Measurements from ENCODE around the gene AQP3.
"Not testable (repeated sequence)": the region's sequence is repeated elsewhere in the genome, so short reads cannot be mapped to it uniquely, and the experiment has no call there.

The AQP3 gene

DNA sequence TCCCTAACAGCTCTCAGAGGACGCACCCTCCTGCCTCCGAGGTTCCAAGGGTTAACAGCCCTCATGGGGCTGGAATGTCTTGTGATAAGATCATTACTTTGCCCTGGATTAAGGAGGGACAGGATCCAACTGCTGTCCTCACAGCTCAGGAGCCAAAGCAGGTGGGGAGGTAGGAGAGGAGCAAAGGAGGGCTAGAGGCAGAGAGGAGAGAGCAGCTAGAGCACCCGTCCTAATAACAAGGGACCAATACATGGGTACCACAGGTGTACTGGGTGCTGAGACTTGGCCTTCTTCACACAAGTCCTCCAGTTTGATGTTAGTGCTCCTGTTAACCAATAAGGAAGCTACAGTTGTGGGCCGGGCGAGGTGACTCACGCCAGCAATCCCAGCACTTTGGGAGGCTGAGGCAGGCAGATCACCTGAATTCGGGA lies 54.8 kb downstream of the AQP3 start:
- not testable (repeated sequence) for H3K9ac ChIP-seq (ENCODE audit: low read length); H3K36me3 ChIP-seq (ENCODE audit: control insufficient read depth, insufficient read depth, low read length); H3K27ac ChIP-seq (ENCODE audit: low read depth, low read length); H3K4me3 ChIP-seq (ENCODE audit: low read depth, low read length); H3K9me3 ChIP-seq (ENCODE audit: control insufficient read depth, insufficient read depth, low read depth, low read length); H3K27me3 ChIP-seq (ENCODE audit: control insufficient read depth, insufficient read depth, low read length); H3K4me1 ChIP-seq (ENCODE audit: control insufficient read depth, insufficient read depth, low read length)
